Osteocyte (in vitro differentiated cells): Measurements from ENCODE around the gene ARL8B. TPM values are rescaled to one million over a fixed set of nuclear protein-coding genes. Genes with fewer than 3 reads are reported as not detected.
"Not testable (repeated sequence)": the region's sequence is repeated elsewhere in the genome, so short reads cannot be mapped to it uniquely, and the experiment has no call there.

ENCODE experiments used
- DNase-seq: peaks from one replicate; pipeline ENCODE4 v3.0.0; 2021; ENCODE audit warnings: mixed read lengths; ENCODE audit not compliant: unreplicated experiment; ENCODE audit errors: extremely low spot score
- H3K27ac Mint-ChIP-seq: one replicate; pipeline ENCODE4 v1.8.0; 2021; ENCODE audit warnings: mild to moderate bottlenecking, mixed read lengths; ENCODE audit not compliant: unreplicated experiment
- H3K27me3 Mint-ChIP-seq: one replicate; pipeline ENCODE4 v1.8.0; 2021; ENCODE audit warnings: mixed read lengths; ENCODE audit not compliant: unreplicated experiment
- H3K36me3 Mint-ChIP-seq: one replicate; pipeline ENCODE4 v1.8.0; 2021; ENCODE audit warnings: mixed read lengths; ENCODE audit not compliant: unreplicated experiment
- H3K4me1 Mint-ChIP-seq: one replicate; pipeline ENCODE4 v1.8.0; 2021; ENCODE audit warnings: mixed read lengths; ENCODE audit not compliant: unreplicated experiment
- H3K4me3 Mint-ChIP-seq: one replicate; pipeline ENCODE4 v1.8.0; 2021; ENCODE audit warnings: mild to moderate bottlenecking, moderate library complexity, mixed read lengths; ENCODE audit not compliant: unreplicated experiment
- H3K9me3 Mint-ChIP-seq: one replicate; pipeline ENCODE4 v1.8.0; 2021; ENCODE audit warnings: mixed read lengths; ENCODE audit not compliant: unreplicated experiment
- CTCF ChIP-seq: fragments of 200-600 bp; sonication (generic); IDR thresholded peaks from 2 replicates; pipeline ENCODE4 v1.5.0; 2021; ENCODE audit warnings: antibody characterized with exemption, mild to moderate bottlenecking, moderate library complexity
- total RNA-seq: library from RNA; stranded (reverse); gene quantifications from 2 replicates; pipeline ENCODE4 v1.2.1, GENCODE V29; 2021

The ARL8B gene
- total RNA-seq, 1 donor from 2014 or later, result 86.0 TPM

- no peak for DNase-seq
- Mint-ChIP-seq H3K27me3 (no peaks in the 10 kb centered on the region), H3K36me3 (peaks cover 21% of the 10 kb centered on the region), H3K4me3 (no peak overlapping the region), H3K9me3 (peaks cover 24% of the 10 kb centered on the region), H3K27ac (no peak overlapping the region), H3K4me1 (peaks cover 19% of the 10 kb centered on the region)
- no peak for TF ChIP-seq CTCF
Measured at GRCh38 chr3:5145120-5145519, 23.0 kb downstream of the ARL8B start.

- not testable (repeated sequence) for DNase-seq, H3K4me3 Mint-ChIP-seq, H3K27me3 Mint-ChIP-seq, H3K27ac Mint-ChIP-seq
- H3K9me3 Mint-ChIP-seq, result peaks cover 24% of the 10 kb centered on the region
- H3K4me1 Mint-ChIP-seq, result peaks cover 14% of the 10 kb centered on the region
- peaks cover 23% of the 10 kb centered on the region for H3K36me3 Mint-ChIP-seq
Measured at GRCh38 chr3:5147152-5147551, 25.1 kb downstream of the ARL8B start.

GRCh38 chr3:5149306-5149880 is 27.3 kb downstream of the ARL8B start:
- DNase-seq, result no peak
- Mint-ChIP-seq H3K36me3 (peaks cover 18% of the 10 kb centered on the region), H3K27me3 (no peaks in the 10 kb centered on the region)

GRCh38 chr3:5151586-5151985 is 29.5 kb downstream of the ARL8B start:
- peaks cover 16% of the 10 kb centered on the region for H3K36me3 Mint-ChIP-seq
- H3K4me3 Mint-ChIP-seq, result no peak overlapping the region
- peaks cover 37% of the 10 kb centered on the region for H3K4me1 Mint-ChIP-seq
- no peak overlapping the region for H3K27ac Mint-ChIP-seq
- no peaks in the 10 kb centered on the region for H3K27me3 Mint-ChIP-seq
- TF ChIP-seq CTCF, result no peak
- peaks cover 7% of the 10 kb centered on the region for H3K9me3 Mint-ChIP-seq
- no peak for DNase-seq

More at GRCh38 chr3:5149306-5149880, 27.3 kb downstream of the ARL8B start:
- Mint-ChIP-seq H3K27ac (no peak overlapping the region), H3K4me3 (no peak overlapping the region), H3K9me3 (peaks cover 11% of the 10 kb centered on the region), H3K4me1 (peaks cover 23% of the 10 kb centered on the region)
- TF ChIP-seq CTCF, result no peak

- DNase-seq, result no peak
- no peak for TF ChIP-seq CTCF
- H3K9me3 Mint-ChIP-seq, result no peaks in the 10 kb centered on the region
- H3K27me3 Mint-ChIP-seq, result no peaks in the 10 kb centered on the region
- H3K4me1 Mint-ChIP-seq, result peaks cover 40% of the 10 kb centered on the region
- H3K36me3 Mint-ChIP-seq, result peaks cover 9% of the 10 kb centered on the region
- H3K4me3 Mint-ChIP-seq, result no peak overlapping the region
- no peak overlapping the region for H3K27ac Mint-ChIP-seq
Measured at GRCh38 chr3:5153074-5153473, 31.0 kb downstream of the ARL8B start.

GRCh38 chr3:5155241-5155640 is 33.1 kb downstream of the ARL8B start:
- Mint-ChIP-seq H3K36me3 (peaks cover 9% of the 10 kb centered on the region), H3K9me3 (no peaks in the 10 kb centered on the region), H3K4me3 (no peak overlapping the region), H3K27me3 (no peaks in the 10 kb centered on the region), H3K27ac (no peak overlapping the region), H3K4me1 (peaks cover 37% of the 10 kb centered on the region)
- no peak for TF ChIP-seq CTCF
- no peak for DNase-seq
